ENCODE results near the gene NEK7. TPM values are rescaled to one million over a fixed set of nuclear protein-coding genes. Genes with fewer than 3 reads are reported as not detected.

NEK7 gene
- total RNA-seq, 2 donors from 2014 or later = 24.2 to 26.8 TPM

GRCh38 chr1:198109371-198109715, 47.5 kb upstream of the NEK7 start:
- no peak for TF ChIP-seq CTCF (conservative IDR thresholded peaks at IDR 0.05)
- Histone ChIP-seq H3K9me3 (ENCODE audit: control insufficient read depth, low read length) (no peaks in the 10 kb centered on the region), H3K9ac (ENCODE audit: extremely low read depth, low read length, poor library complexity, severe bottlenecking) (no peak overlapping the region), H3K4me3 (ENCODE audit: low read length) (no peak overlapping the region), H3K27ac (ENCODE audit: low read depth, low read length) (no peak overlapping the region), H3K4me1 (ENCODE audit: control insufficient read depth, insufficient read depth, low read length) (no peaks in the 10 kb centered on the region), H3K36me3 (ENCODE audit: control insufficient read depth, insufficient read depth, low read length) (no peaks in the 10 kb centered on the region), H3K27me3 (ENCODE audit: control insufficient read depth, insufficient read depth, low read length, poor library complexity, severe bottlenecking) (no peaks in the 10 kb centered on the region)
- no peaks in the 10 kb centered on the region for H3K9me3 Mint-ChIP-seq
- no peaks in the 10 kb centered on the region for H3K27me3 Mint-ChIP-seq (ENCODE audit: insufficient read depth)
- H3K27ac Mint-ChIP-seq = no peak overlapping the region
- no peak for DNase-seq
- H3K4me3 Mint-ChIP-seq = no peak overlapping the region
- peaks cover 6% of the 10 kb centered on the region for H3K4me1 Mint-ChIP-seq
- H3K36me3 Mint-ChIP-seq (ENCODE audit: low read depth) = no peaks in the 10 kb centered on the region

DNA sequence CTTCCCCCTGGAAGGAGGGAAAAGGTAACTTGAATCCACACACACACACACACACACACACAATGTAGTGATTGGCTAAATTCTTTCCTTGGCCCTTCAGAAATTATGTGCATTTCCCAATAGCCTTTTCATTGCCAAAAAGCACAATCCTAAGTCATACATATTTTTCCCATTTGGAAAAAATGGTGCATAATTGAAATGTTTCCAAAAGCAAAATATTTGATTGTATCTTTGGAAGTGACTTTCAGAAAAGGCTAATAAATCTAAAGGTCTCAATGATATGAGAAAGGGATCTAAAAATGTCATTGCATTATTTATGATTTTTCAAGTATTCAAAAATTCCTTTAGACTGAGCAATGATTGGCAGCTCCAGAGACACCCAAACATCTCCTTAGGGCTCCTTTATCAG, 43.5 kb upstream of the NEK7 start:
- H3K27ac Mint-ChIP-seq = no peak overlapping the region
- H3K4me3 Mint-ChIP-seq = no peak overlapping the region
- no peak for TF ChIP-seq CTCF (conservative IDR thresholded peaks at IDR 0.05)

GRCh38 chr1:198116069-198116468, 40.7 kb upstream of the NEK7 start:
- no peaks in the 10 kb centered on the region for H3K36me3 Mint-ChIP-seq (ENCODE audit: low read depth)
- H3K27ac ChIP-seq (ENCODE audit: low read depth, low read length) = no peak overlapping the region
- H3K9me3 ChIP-seq (ENCODE audit: control insufficient read depth, low read length) = no peaks in the 10 kb centered on the region
- H3K27me3 ChIP-seq (ENCODE audit: control insufficient read depth, insufficient read depth, low read length, poor library complexity, severe bottlenecking) = no peaks in the 10 kb centered on the region
- no peaks in the 10 kb centered on the region for H3K4me1 Mint-ChIP-seq
- H3K36me3 ChIP-seq (ENCODE audit: control insufficient read depth, insufficient read depth, low read length) = no peaks in the 10 kb centered on the region
- no peak overlapping the region for H3K4me3 Mint-ChIP-seq
- H3K9me3 Mint-ChIP-seq = no peaks in the 10 kb centered on the region
- TF ChIP-seq CTCF (conservative IDR thresholded peaks at IDR 0.05) = no peak
- H3K9ac ChIP-seq (ENCODE audit: extremely low read depth, low read length, poor library complexity, severe bottlenecking) = no peak overlapping the region
- WGBS, 2 experiments (ENCODE audit: insufficient coverage in 1 of 2, insufficient read length in 1 of 2) = 86 to 100% methylated on average over 1 of the region's 1 CpG
- DNase-seq = no peak
- no peaks in the 10 kb centered on the region for H3K27me3 Mint-ChIP-seq (ENCODE audit: insufficient read depth)
- no peaks in the 10 kb centered on the region for H3K4me1 ChIP-seq (ENCODE audit: control insufficient read depth, insufficient read depth, low read length)
- no peak overlapping the region for H3K27ac Mint-ChIP-seq
- no peak overlapping the region for H3K4me3 ChIP-seq (ENCODE audit: low read length)

More for the DNA sequence above, 43.5 kb upstream of the NEK7 start:
- Histone ChIP-seq H3K4me3 (ENCODE audit: low read length) (no peak overlapping the region), H3K9ac (ENCODE audit: extremely low read depth, low read length, poor library complexity, severe bottlenecking) (no peak overlapping the region), H3K36me3 (ENCODE audit: control insufficient read depth, insufficient read depth, low read length) (no peaks in the 10 kb centered on the region), H3K27me3 (ENCODE audit: control insufficient read depth, insufficient read depth, low read length, poor library complexity, severe bottlenecking) (no peaks in the 10 kb centered on the region), H3K9me3 (ENCODE audit: control insufficient read depth, low read length) (no peaks in the 10 kb centered on the region), H3K4me1 (ENCODE audit: control insufficient read depth, insufficient read depth, low read length) (no peaks in the 10 kb centered on the region), H3K27ac (ENCODE audit: low read depth, low read length) (no peak overlapping the region)
- no peaks in the 10 kb centered on the region for H3K9me3 Mint-ChIP-seq
- H3K4me1 Mint-ChIP-seq = no peaks in the 10 kb centered on the region
- no peaks in the 10 kb centered on the region for H3K27me3 Mint-ChIP-seq (ENCODE audit: insufficient read depth)
- DNase-seq = no peak
- no peaks in the 10 kb centered on the region for H3K36me3 Mint-ChIP-seq (ENCODE audit: low read depth)

All from endodermal cell (in vitro differentiated cells).